HuH-7 (cell line): Measurements from ENCODE around the gene POLL.

Experiments used
- DNase-seq: peaks from one replicate; pipeline ENCODE4 v3.0.0; 2011; ENCODE audit warnings: low spot score

POLL gene

GRCh38 chr10:101560298-101561067, 27.6 kb downstream of the POLL start:
- no peak for DNase-seq

- no peak for DNase-seq
Observed at GRCh38 chr10:101559596-101560297, 28.3 kb downstream of the POLL start.

- DNase-seq: no peak
Observed at GRCh38 chr10:101558671-101559595, 29.1 kb downstream of the POLL start.

GRCh38 chr10:101558204-101558603, 29.9 kb downstream of the POLL start:
- DNase-seq: no peak

GRCh38 chr10:101557541-101557940, 30.5 kb downstream of the POLL start:
- no peak for DNase-seq

GRCh38 chr10:101552442-101552841, 35.6 kb downstream of the POLL start:
- no peak for DNase-seq

GRCh38 chr10:101550965-101551364, 37.1 kb downstream of the POLL start:
- no peak for DNase-seq

GRCh38 chr10:101545898-101546297, 42.2 kb downstream of the POLL start:
- no peak for DNase-seq

- no peak for DNase-seq
Observed at GRCh38 chr10:101538446-101538845, 49.6 kb downstream of the POLL start.

- DNase-seq: peak; percentile 34
Observed at GRCh38 chr10:101536800-101537199, 51.3 kb downstream of the POLL start.

GRCh38 chr10:101535949-101536348, 52.1 kb downstream of the POLL start:
- no peak for DNase-seq

- no peak for DNase-seq
Observed at GRCh38 chr10:101529725-101530553, 58.1 kb downstream of the POLL start.

GRCh38 chr10:101529207-101529606, 58.9 kb downstream of the POLL start:
- DNase-seq: no peak
